Smooth muscle cell (in vitro differentiated cells): Measurements from ENCODE around the gene TYRO3. TPM values are rescaled to one million over a fixed set of nuclear protein-coding genes. Genes with fewer than 3 reads are reported as not detected.

ENCODE experiments used
- DNase-seq: peaks from one replicate; lab custom pipeline; 2025; ENCODE audit not compliant: unreplicated experiment; lab: John Stamatoyannopoulos, UW
- H2AFZ ChIP-seq: fragments of 200-600 bp; sonication (generic); 2 replicates; pipeline ENCODE4 v1.6.0; 2016; ENCODE audit warnings: antibody characterized with exemption, low read depth, mild to moderate bottlenecking
- H3F3A ChIP-seq: fragments of 200-600 bp; sonication (generic); 2 replicates; pipeline ENCODE4 v1.6.0; 2017; ENCODE audit warnings: antibody characterized with exemption, low read depth
- H3K27ac ChIP-seq: fragments of 200-600 bp; sonication (generic); 2 replicates; pipeline ENCODE4 v1.5.1; 2016; ENCODE audit warnings: low read depth, mild to moderate bottlenecking
- H3K27me3 ChIP-seq: fragments of 200-600 bp; sonication (generic); 2 replicates; pipeline ENCODE4 v1.6.1; 2016; ENCODE audit warnings: low read depth, mild to moderate bottlenecking
- H3K36me3 ChIP-seq: fragments of 200-600 bp; sonication (generic); 2 replicates; pipeline ENCODE4 v1.5.1; 2016; ENCODE audit warnings: low read depth
- H3K4me1 ChIP-seq: fragments of 200-600 bp; sonication (generic); 2 replicates; pipeline ENCODE4 v1.5.1; 2016; ENCODE audit warnings: low read depth
- H3K4me2 ChIP-seq: fragments of 200-600 bp; sonication (generic); 2 replicates; pipeline ENCODE4 v1.6.0; 2016; ENCODE audit warnings: mild to moderate bottlenecking
- H3K4me3 ChIP-seq: fragments of 200-600 bp; sonication (generic); 2 replicates; pipeline ENCODE4 v1.5.1; 2016; ENCODE audit warnings: mild to moderate bottlenecking
- H3K79me2 ChIP-seq: fragments of 200-600 bp; sonication (generic); 2 replicates; pipeline ENCODE4 v1.6.0; 2016; ENCODE audit warnings: low read depth, mild to moderate bottlenecking
- H3K9ac ChIP-seq: fragments of 200-600 bp; sonication (generic); 2 replicates; pipeline ENCODE4 v1.6.0; 2016; ENCODE audit warnings: low read depth
- H3K9me3 ChIP-seq: fragments of 200-600 bp; sonication (generic); replicated peaks from 2 replicates; pipeline ENCODE4 v1.5.1; 2016; ENCODE audit warnings: low read depth
- H4K20me1 ChIP-seq: fragments of 200-600 bp; sonication (generic); 2 replicates; pipeline ENCODE4 v1.6.0; 2016; ENCODE audit warnings: low read depth
- WGBS: methylation state at CpG from one replicate; pipeline ENCODE4 v1.1.7; 2016; ENCODE audit warnings: low lambda C conversion rate; 5-methylcytosine and 5-hydroxymethylcytosine counted together
- polyA plus RNA-seq: library from polyadenylated mRNA; unstranded; fragments of >200 nt; fragmentation: Nextera tagmentation; extraction: Ambion mirVana; gene quantifications from 2 replicates; pipeline ENCODE4 v1.2.1, GENCODE V29; 2016
- total RNA-seq: library from RNA; depleted of rRNA; stranded (reverse); fragments of >200 nt; gene quantifications from 2 replicates; pipeline ENCODE4 v1.2.3, GENCODE V29; 2014
- TF ChIP-seq, protein P1 (sequence below): fragments of 200-600 bp; sonication (generic); IDR thresholded peaks from 2 replicates; pipeline ENCODE4 v1.5.1; 2017; ENCODE audit warnings: borderline replicate concordance, mild to moderate bottlenecking, antibody characterized with exemption; ENCODE audit not compliant: insufficient read depth, poor library complexity, severe bottlenecking

TYRO3 gene
- total and polyA plus RNA-seq, 2 experiments from 2014 or later: 11.5 to 20.5 TPM

- 12% methylated on average over 33 of the region's 33 CpGs for WGBS
- TF ChIP-seq, protein P1, sequence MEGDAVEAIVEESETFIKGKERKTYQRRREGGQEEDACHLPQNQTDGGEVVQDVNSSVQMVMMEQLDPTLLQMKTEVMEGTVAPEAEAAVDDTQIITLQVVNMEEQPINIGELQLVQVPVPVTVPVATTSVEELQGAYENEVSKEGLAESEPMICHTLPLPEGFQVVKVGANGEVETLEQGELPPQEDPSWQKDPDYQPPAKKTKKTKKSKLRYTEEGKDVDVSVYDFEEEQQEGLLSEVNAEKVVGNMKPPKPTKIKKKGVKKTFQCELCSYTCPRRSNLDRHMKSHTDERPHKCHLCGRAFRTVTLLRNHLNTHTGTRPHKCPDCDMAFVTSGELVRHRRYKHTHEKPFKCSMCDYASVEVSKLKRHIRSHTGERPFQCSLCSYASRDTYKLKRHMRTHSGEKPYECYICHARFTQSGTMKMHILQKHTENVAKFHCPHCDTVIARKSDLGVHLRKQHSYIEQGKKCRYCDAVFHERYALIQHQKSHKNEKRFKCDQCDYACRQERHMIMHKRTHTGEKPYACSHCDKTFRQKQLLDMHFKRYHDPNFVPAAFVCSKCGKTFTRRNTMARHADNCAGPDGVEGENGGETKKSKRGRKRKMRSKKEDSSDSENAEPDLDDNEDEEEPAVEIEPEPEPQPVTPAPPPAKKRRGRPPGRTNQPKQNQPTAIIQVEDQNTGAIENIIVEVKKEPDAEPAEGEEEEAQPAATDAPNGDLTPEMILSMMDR: no peak
- DNase-seq: no peak
- Histone ChIP-seq H3K4me1 (peaks cover 24% of the 10 kb centered on the region), H3K27ac (no peak within 1 kb of the TSS), H3K9me3 (no peaks in the 10 kb centered on the region), H2AFZ (no peak within 1 kb of the TSS), H3K79me2 (no peaks in the 10 kb centered on the region), H3K27me3 (peaks cover 50% of the 10 kb centered on the region), H3K4me3 (peak within 1 kb of the TSS; percentile 40), H4K20me1 (no peaks in the 10 kb centered on the region), H3K36me3 (no peaks in the 10 kb centered on the region), H3K9ac (no peak within 1 kb of the TSS), H3K4me2 (peak within 1 kb of the TSS; percentile 88), H3F3A (no peaks in the 10 kb centered on the region)
Measured at GRCh38 chr15:41513506-41514227, 45.3 kb upstream of the TYRO3 start, which contains the start of gene LTK. TSS of gene LTK (minus strand) at chr15:41513827. CDS start at chr15:41513709, 118 bp downstream.

GRCh38 chr15:41517895-41518449, 41.0 kb upstream of the TYRO3 start:
- 97% methylated on average over 8 of the region's 8 CpGs for WGBS
- TF ChIP-seq, protein P1: no peak
- no peak for DNase-seq
- H3K4me2 ChIP-seq: no peak overlapping the region
- no peaks in the 10 kb centered on the region for H3K36me3 ChIP-seq
- H4K20me1 ChIP-seq: no peaks in the 10 kb centered on the region
- H3K27ac ChIP-seq: no peak overlapping the region
- no peak overlapping the region for H2AFZ ChIP-seq
- H3K4me1 ChIP-seq: peaks cover 10% of the 10 kb centered on the region
- no peaks in the 10 kb centered on the region for H3F3A ChIP-seq
- no peak overlapping the region for H3K4me3 ChIP-seq
- no peaks in the 10 kb centered on the region for H3K9me3 ChIP-seq
- no peak overlapping the region for H3K9ac ChIP-seq
- no peaks in the 10 kb centered on the region for H3K79me2 ChIP-seq
- H3K27me3 ChIP-seq: peaks cover 7% of the 10 kb centered on the region

DNA sequence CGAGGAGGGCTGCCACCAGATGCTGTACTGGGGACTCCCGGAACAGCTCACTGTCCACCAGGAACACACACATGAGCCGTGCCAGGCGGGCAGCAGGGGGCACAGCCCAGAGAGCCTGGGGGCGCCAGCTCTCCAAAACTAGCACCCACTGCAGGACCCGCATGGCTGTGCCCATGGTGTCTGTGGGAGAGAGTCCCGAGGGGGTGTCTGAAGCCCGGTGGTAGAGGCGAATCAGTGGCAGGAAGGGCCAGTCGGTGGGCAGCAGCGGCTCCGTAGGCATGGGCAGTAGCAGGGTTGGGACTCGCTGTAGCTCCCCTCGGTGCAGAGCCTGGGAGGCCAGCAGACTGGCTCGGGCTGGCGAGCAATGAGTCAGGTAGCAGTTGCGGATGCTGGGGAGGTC, 38.4 kb upstream of the TYRO3 start:
- H3K27me3 ChIP-seq: no peaks in the 10 kb centered on the region
- no peaks in the 10 kb centered on the region for H3K36me3 ChIP-seq
- H4K20me1 ChIP-seq: no peaks in the 10 kb centered on the region
- H3K4me3 ChIP-seq: no peak overlapping the region
- TF ChIP-seq, protein P1: no peak
- no peak overlapping the region for H3K4me2 ChIP-seq
- no peaks in the 10 kb centered on the region for H3K79me2 ChIP-seq
- H3K27ac ChIP-seq: no peak overlapping the region
- 98% methylated on average over 17 of the region's 17 CpGs for WGBS
- no peak for DNase-seq
- no peaks in the 10 kb centered on the region for H3K4me1 ChIP-seq
- H3F3A ChIP-seq: no peaks in the 10 kb centered on the region
- H3K9ac ChIP-seq: no peak overlapping the region
- no peaks in the 10 kb centered on the region for H3K9me3 ChIP-seq
- no peak overlapping the region for H2AFZ ChIP-seq
